ENCODE measurements around the gene SLC38A11. TPM values are rescaled to one million over a fixed set of nuclear protein-coding genes. Genes with fewer than 3 reads are reported as not detected.

SLC38A11 gene
- total RNA-seq, 4 donors from 2014 or later: 2.4 to 12.0 (median 3.3) TPM; not detected in 1

- no peaks in the 10 kb centered on the region for H3K9me3 ChIP-seq
- no peaks in the 10 kb centered on the region for H3K4me1 ChIP-seq
- in situ Hi-C loops (cut with MboI; ENCODE audit: low pct_ligation_motif_present in 1 of 4, low pct_unique_long_range_greater_than_20kb in 1 of 4, low sequenced_read_pairs in 3 of 4) (no loop called here), intact Hi-C loops (cut with DNase I; ENCODE audit: low total_unique reads) (no loop called here)
- no peak for DNase-seq
- 46 to 88% methylated on average over 1 to 3 of the region's 3 CpGs for WGBS, 2 donors (ENCODE audit: low coverage in 1 of 2)
- H3K27ac ChIP-seq: no peak overlapping the region
- no peak for TF ChIP-seq POLR2A (IDR thresholded peaks at IDR 0.05)
- no peak for TF ChIP-seq EP300 (IDR thresholded peaks at IDR 0.05; ENCODE audit: low read depth)
- TF ChIP-seq POLR2AphosphoS5 (IDR thresholded peaks at IDR 0.05): no peak
- H3K36me3 ChIP-seq: no peaks in the 10 kb centered on the region
- no peaks in the 10 kb centered on the region for H3K27me3 ChIP-seq
- H3K4me3 ChIP-seq: no peak overlapping the region
Measured at GRCh38 chr2:164896634-164897355, 58.5 kb downstream of the SLC38A11 start.

- intact Hi-C loops (cut with DNase I; ENCODE audit: low total_unique reads): no loop called here
- Histone ChIP-seq H3K4me3 (no peak overlapping the region), H3K4me1 (no peaks in the 10 kb centered on the region), H3K36me3 (no peaks in the 10 kb centered on the region), H3K9me3 (no peaks in the 10 kb centered on the region), H3K27ac (no peak overlapping the region), H3K27me3 (no peaks in the 10 kb centered on the region)
- TF ChIP-seq POLR2A (IDR thresholded peaks at IDR 0.05): no peak
- no peak for TF ChIP-seq CTCF (IDR thresholded peaks at IDR 0.05)
- TF ChIP-seq POLR2AphosphoS5 (IDR thresholded peaks at IDR 0.05): no peak
- no peak for TF ChIP-seq EP300 (IDR thresholded peaks at IDR 0.05; ENCODE audit: low read depth)
- no peak for DNase-seq
- in situ Hi-C loops (cut with MboI; ENCODE audit: low pct_ligation_motif_present in 1 of 4, low pct_unique_long_range_greater_than_20kb in 1 of 4, low sequenced_read_pairs in 3 of 4): no loop called here
- WGBS, 2 donors (ENCODE audit: low coverage in 1 of 2): 91 to 93% methylated on average over 4 of the region's 4 CpGs
Measured at GRCh38 chr2:164896226-164896625, 59.1 kb downstream of the SLC38A11 start.

GRCh38 chr2:164891460-164891859 lies 63.9 kb downstream of the SLC38A11 start:
- no peaks in the 10 kb centered on the region for H3K27me3 ChIP-seq
- no peaks in the 10 kb centered on the region for H3K36me3 ChIP-seq
- TF ChIP-seq CTCF (IDR thresholded peaks at IDR 0.05): no peak
- no peak for TF ChIP-seq EP300 (IDR thresholded peaks at IDR 0.05; ENCODE audit: low read depth)
- TF ChIP-seq POLR2A (IDR thresholded peaks at IDR 0.05): no peak
- TF ChIP-seq POLR2AphosphoS5 (IDR thresholded peaks at IDR 0.05): no peak
- H3K4me3 ChIP-seq: no peak overlapping the region
- no peaks in the 10 kb centered on the region for H3K9me3 ChIP-seq
- no peak for DNase-seq
- H3K27ac ChIP-seq: no peak overlapping the region
- H3K4me1 ChIP-seq: peaks cover 0 to 8% (median 3%) of the 10 kb centered on the region in 4 donors
- in situ Hi-C loops (cut with MboI; ENCODE audit: low pct_ligation_motif_present in 1 of 4, low pct_unique_long_range_greater_than_20kb in 1 of 4, low sequenced_read_pairs in 3 of 4): no loop called here
- intact Hi-C loops (cut with DNase I; ENCODE audit: low total_unique reads): no loop called here
- WGBS, 2 donors (ENCODE audit: low coverage in 1 of 2): 77 to 91% methylated on average over 5 of the region's 5 CpGs

DNA sequence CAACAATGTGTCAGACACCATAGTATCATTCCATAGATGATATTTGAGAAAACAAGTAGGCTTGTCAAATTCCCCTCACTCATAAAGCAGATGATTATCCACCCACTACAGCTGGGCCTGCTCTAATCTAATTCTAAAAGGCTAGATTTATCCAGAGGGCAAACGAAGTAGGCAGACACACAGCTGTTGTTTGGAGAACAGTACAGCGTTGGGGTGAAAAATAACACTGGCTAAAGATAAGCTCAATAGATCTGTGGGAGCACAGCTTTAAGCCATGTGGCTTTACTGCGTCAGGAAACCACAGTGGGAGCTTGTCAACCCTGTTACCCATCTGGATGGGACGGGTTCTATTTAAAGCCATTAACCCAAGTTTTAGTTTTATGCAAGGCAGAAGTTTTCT lies 64.8 kb downstream of the SLC38A11 start:
- WGBS, 2 donors (ENCODE audit: low coverage in 1 of 2): 36 to 37% methylated on average over 4 of the region's 4 CpGs
- H3K36me3 ChIP-seq: no peaks in the 10 kb centered on the region
- H3K4me3 ChIP-seq: no peak overlapping the region
- H3K9me3 ChIP-seq: no peaks in the 10 kb centered on the region
- no peaks in the 10 kb centered on the region for H3K27me3 ChIP-seq
- in situ Hi-C loops (cut with MboI; ENCODE audit: low pct_ligation_motif_present in 1 of 4, low pct_unique_long_range_greater_than_20kb in 1 of 4, low sequenced_read_pairs in 3 of 4) (no loop called here), intact Hi-C loops (cut with DNase I; ENCODE audit: low total_unique reads) (no loop called here)
- no peak for DNase-seq
- H3K27ac ChIP-seq: no peak overlapping the region
- H3K4me1 ChIP-seq: peaks cover 0 to 8% (median 3%) of the 10 kb centered on the region in 4 donors
- no peak for TF ChIP-seq POLR2AphosphoS5 (IDR thresholded peaks at IDR 0.05)
- TF ChIP-seq EP300 (IDR thresholded peaks at IDR 0.05; ENCODE audit: low read depth): no peak
- TF ChIP-seq POLR2A (IDR thresholded peaks at IDR 0.05): no peak
- no peak for TF ChIP-seq CTCF (IDR thresholded peaks at IDR 0.05)
